Measurements from ENCODE around the gene LRRC10.

DNA sequence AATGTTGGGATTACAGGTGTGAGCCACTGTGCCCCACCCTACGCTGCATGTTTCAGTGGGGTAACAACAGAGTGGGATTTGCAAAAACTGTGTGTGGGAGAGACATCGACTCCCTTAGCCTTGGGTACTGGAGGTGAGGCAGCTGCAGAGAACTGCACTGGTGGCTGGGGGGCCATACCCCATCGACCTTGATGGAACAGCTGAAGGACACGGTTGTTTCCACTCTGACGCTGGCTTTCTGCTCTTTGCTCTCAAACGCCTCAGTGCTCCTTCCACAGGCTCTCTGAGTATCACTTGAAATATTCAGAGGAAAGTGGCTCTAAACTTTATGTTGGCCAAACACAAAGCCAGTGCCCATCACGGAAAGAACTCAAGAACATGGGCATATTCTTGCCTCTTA is 30.8 kb upstream of the LRRC10 start:
- TF ChIP-seq, protein P1, sequence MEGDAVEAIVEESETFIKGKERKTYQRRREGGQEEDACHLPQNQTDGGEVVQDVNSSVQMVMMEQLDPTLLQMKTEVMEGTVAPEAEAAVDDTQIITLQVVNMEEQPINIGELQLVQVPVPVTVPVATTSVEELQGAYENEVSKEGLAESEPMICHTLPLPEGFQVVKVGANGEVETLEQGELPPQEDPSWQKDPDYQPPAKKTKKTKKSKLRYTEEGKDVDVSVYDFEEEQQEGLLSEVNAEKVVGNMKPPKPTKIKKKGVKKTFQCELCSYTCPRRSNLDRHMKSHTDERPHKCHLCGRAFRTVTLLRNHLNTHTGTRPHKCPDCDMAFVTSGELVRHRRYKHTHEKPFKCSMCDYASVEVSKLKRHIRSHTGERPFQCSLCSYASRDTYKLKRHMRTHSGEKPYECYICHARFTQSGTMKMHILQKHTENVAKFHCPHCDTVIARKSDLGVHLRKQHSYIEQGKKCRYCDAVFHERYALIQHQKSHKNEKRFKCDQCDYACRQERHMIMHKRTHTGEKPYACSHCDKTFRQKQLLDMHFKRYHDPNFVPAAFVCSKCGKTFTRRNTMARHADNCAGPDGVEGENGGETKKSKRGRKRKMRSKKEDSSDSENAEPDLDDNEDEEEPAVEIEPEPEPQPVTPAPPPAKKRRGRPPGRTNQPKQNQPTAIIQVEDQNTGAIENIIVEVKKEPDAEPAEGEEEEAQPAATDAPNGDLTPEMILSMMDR (conservative IDR thresholded peaks at IDR 0.05) = no peak
- no peak for TF ChIP-seq EZH2 (IDR thresholded peaks at IDR 0.05; ENCODE audit: low read depth)
